ENCODE results near the gene CCDC170. TPM values are rescaled to one million over a fixed set of nuclear protein-coding genes. Genes with fewer than 3 reads are reported as not detected.

The CCDC170 gene
- total RNA-seq, 4 donors from 2014 or later: 1.5 to 6.2 (median 5.2) TPM; not detected in 1

DNA sequence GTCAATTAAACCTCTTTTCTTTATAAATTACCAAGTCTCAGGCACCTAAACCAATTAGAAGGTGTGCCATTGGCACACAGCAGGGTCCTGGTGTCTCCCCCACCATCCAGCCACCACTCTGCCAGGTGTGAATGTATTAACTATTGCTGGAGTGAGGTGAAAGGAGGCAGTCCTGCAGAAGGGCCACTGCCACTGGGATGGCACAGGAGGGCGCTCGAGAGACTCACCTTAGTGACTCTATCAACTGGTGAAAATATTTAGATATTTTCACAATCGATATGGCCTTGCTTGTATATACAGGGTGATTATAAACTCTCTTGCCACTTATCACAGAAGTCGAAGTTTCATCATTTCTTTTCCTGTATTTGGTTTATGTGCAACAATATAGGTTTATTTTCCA lies 168.1 kb downstream of the CCDC170 start:
- intact Hi-C loops (cut with DNase I; ENCODE audit: low total_unique reads): no loop called here

DNA sequence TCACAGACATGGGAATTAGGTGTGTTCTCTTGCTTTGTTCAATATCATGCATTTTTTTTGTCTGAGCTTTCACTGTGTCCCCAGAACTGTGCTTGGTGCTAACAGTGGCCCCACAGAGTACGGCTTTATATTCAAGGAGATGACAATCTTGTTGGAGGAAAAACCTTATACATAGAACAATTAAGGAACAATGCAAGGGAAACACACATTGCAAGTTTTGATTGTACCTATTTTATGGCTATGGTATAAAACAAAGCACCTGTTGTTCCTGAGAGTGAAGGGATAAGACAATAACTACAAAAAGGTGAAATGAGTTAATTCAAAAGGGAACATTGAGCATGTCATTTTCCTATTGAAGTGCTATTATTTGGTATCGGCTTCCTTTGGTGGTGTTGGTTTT lies 169.7 kb downstream of the CCDC170 start:
- Histone ChIP-seq H3K36me3 (no peaks in the 10 kb centered on the region), H3K27me3 (no peaks in the 10 kb centered on the region), H3K4me3 (no peak overlapping the region), H3K27ac (no peak overlapping the region), H3K9me3 (no peaks in the 10 kb centered on the region), H3K4me1 (peaks cover 0 to 18% (median 7%) of the 10 kb centered on the region in 4 donors)
- WGBS, 2 donors (ENCODE audit: low coverage in 1 of 2): 46 to 91% methylated on average over 1 to 2 of the region's 2 CpGs
- intact Hi-C loops (cut with DNase I; ENCODE audit: low total_unique reads): no loop called here
- in situ Hi-C loops (cut with MboI; ENCODE audit: low pct_ligation_motif_present in 1 of 4, low pct_unique_long_range_greater_than_20kb in 1 of 4, low sequenced_read_pairs in 3 of 4): no loop called here
- no peak for DNase-seq
- TF ChIP-seq POLR2AphosphoS5 (IDR thresholded peaks at IDR 0.05) (no peak), EP300 (IDR thresholded peaks at IDR 0.05; ENCODE audit: low read depth) (no peak), POLR2A (IDR thresholded peaks at IDR 0.05) (no peak)
- TF ChIP-seq, protein P1, sequence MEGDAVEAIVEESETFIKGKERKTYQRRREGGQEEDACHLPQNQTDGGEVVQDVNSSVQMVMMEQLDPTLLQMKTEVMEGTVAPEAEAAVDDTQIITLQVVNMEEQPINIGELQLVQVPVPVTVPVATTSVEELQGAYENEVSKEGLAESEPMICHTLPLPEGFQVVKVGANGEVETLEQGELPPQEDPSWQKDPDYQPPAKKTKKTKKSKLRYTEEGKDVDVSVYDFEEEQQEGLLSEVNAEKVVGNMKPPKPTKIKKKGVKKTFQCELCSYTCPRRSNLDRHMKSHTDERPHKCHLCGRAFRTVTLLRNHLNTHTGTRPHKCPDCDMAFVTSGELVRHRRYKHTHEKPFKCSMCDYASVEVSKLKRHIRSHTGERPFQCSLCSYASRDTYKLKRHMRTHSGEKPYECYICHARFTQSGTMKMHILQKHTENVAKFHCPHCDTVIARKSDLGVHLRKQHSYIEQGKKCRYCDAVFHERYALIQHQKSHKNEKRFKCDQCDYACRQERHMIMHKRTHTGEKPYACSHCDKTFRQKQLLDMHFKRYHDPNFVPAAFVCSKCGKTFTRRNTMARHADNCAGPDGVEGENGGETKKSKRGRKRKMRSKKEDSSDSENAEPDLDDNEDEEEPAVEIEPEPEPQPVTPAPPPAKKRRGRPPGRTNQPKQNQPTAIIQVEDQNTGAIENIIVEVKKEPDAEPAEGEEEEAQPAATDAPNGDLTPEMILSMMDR (IDR thresholded peaks at IDR 0.05): no peak

More for the DNA sequence above, 168.1 kb downstream of the CCDC170 start:
- Histone ChIP-seq H3K27ac (no peak overlapping the region), H3K4me1 (peaks cover 0 to 15% (median 7%) of the 10 kb centered on the region in 4 donors), H3K27me3 (no peaks in the 10 kb centered on the region), H3K9me3 (no peaks in the 10 kb centered on the region), H3K4me3 (no peak overlapping the region), H3K36me3 (no peaks in the 10 kb centered on the region)
- in situ Hi-C loops (cut with MboI; ENCODE audit: low pct_ligation_motif_present in 1 of 4, low pct_unique_long_range_greater_than_20kb in 1 of 4, low sequenced_read_pairs in 3 of 4): no loop called here
- 66 to 72% methylated on average over 4 of the region's 4 CpGs for WGBS, 2 donors (ENCODE audit: low coverage in 1 of 2)
- TF ChIP-seq, protein P1 (IDR thresholded peaks at IDR 0.05): no peak
- no peak for TF ChIP-seq EP300 (IDR thresholded peaks at IDR 0.05; ENCODE audit: low read depth)
- TF ChIP-seq POLR2A (IDR thresholded peaks at IDR 0.05): no peak
- no peak for DNase-seq

DNA sequence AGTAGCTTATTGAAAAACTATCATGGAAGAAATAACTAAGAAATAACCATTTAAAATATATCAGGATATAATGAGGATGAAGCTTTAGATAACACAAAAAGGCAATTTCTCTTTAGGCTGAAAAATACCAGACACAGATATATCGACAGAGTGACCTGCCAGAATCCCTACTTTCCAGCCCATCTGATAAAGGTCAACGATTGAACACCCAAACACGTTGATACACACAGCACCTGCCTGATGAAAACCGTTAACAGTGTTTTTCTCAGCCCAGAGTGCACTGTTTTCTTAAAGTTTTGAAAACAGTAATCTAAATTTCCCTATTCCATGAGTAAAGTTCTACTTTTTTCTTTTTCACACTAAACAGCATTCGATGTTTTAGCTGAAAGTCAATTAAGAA lies 170.6 kb downstream of the CCDC170 start:
- Histone ChIP-seq H3K9me3 (no peaks in the 10 kb centered on the region), H3K4me1 (peaks cover 0 to 20% (median 7%) of the 10 kb centered on the region in 4 donors), H3K4me3 (no peak overlapping the region), H3K27me3 (no peaks in the 10 kb centered on the region), H3K36me3 (no peaks in the 10 kb centered on the region), H3K27ac (no peak overlapping the region)
- intact Hi-C loops (cut with DNase I; ENCODE audit: low total_unique reads) (no loop called here), in situ Hi-C loops (cut with MboI; ENCODE audit: low pct_ligation_motif_present in 1 of 4, low pct_unique_long_range_greater_than_20kb in 1 of 4, low sequenced_read_pairs in 3 of 4) (no loop called here)
- 70 to 83% methylated on average over 5 of the region's 5 CpGs for WGBS, 2 donors (ENCODE audit: low coverage in 1 of 2)
- TF ChIP-seq POLR2AphosphoS5 (IDR thresholded peaks at IDR 0.05) (no peak), EP300 (IDR thresholded peaks at IDR 0.05; ENCODE audit: low read depth) (no peak), POLR2A (IDR thresholded peaks at IDR 0.05) (no peak)
- TF ChIP-seq, protein P1 (IDR thresholded peaks at IDR 0.05): no peak
- no peak for DNase-seq

DNA sequence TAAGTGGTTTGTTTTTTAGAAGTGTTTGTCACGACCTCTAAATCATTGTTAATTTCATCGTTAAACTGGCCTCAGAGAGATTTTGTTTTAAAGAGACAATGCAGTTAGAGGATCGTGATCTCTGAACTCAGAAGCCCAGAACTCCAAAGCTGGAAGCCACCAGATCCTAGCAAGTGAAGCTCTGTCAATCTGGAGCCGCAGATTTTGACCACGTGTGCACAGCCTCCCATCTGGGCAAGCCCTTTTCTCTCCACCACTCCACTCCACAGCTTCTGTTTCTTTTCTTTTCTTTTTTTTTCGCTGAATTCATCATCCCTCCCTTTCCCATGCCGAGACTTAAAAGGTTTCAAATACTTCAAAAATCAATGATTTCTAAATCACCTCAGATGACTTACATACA lies 171.5 kb downstream of the CCDC170 start:
- Histone ChIP-seq H3K9me3 (no peaks in the 10 kb centered on the region), H3K27ac (no peak overlapping the region), H3K4me1 (peaks cover 0 to 20% (median 7%) of the 10 kb centered on the region in 4 donors), H3K36me3 (no peaks in the 10 kb centered on the region), H3K27me3 (no peaks in the 10 kb centered on the region), H3K4me3 (no peak overlapping the region)
- TF ChIP-seq POLR2A (IDR thresholded peaks at IDR 0.05): no peak
- no peak for TF ChIP-seq POLR2AphosphoS5 (IDR thresholded peaks at IDR 0.05)
- no peak for TF ChIP-seq EP300 (IDR thresholded peaks at IDR 0.05; ENCODE audit: low read depth)
- TF ChIP-seq, protein P1 (IDR thresholded peaks at IDR 0.05): no peak
- 74 to 77% methylated on average over 7 of the region's 7 CpGs for WGBS, 2 donors (ENCODE audit: low coverage in 1 of 2)
- in situ Hi-C loops (cut with MboI; ENCODE audit: low pct_ligation_motif_present in 1 of 4, low pct_unique_long_range_greater_than_20kb in 1 of 4, low sequenced_read_pairs in 3 of 4) (no loop called here), intact Hi-C loops (cut with DNase I; ENCODE audit: low total_unique reads) (no loop called here)
- DNase-seq: no peak
